Activated CD8-positive, alpha-beta memory T cell treated with anti-CD3 and anti-CD28 coated beads, Interleukin-2, amount 50 U/mL, for 4 hours (primary cell): ENCODE data around the gene MEGF10.

Experiments used
- DNase-seq: peaks from one replicate; pipeline ENCODE4 v3.0.0-alpha.2; 2020

The MEGF10 gene

DNA sequence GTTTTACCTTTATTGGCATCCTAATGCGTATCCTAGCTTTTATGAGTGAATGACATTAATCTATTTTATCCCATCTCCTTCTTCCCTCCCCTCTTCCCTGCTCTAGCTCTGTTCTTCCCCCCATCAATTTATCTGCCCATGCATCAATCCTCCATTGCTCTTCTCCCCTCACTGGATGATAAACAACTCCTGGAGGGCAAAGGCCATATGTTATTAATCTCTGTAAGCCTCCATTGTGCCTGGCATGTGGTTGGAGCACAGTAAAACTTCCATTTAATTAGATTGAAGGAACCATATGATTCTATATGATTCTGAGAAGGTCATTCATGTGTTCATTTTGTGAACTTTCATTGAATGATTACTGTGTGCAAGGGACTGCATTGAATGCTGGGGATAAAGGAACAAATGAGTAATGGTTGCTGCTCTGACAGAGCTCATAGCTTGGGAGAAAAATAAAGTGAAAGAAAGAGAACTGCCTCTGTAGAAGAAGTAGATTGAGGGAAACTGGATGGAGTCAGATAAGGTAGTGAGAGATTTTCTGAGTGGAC, 85.0 kb downstream of the MEGF10 start:
- DNase-seq, result no peak

DNA sequence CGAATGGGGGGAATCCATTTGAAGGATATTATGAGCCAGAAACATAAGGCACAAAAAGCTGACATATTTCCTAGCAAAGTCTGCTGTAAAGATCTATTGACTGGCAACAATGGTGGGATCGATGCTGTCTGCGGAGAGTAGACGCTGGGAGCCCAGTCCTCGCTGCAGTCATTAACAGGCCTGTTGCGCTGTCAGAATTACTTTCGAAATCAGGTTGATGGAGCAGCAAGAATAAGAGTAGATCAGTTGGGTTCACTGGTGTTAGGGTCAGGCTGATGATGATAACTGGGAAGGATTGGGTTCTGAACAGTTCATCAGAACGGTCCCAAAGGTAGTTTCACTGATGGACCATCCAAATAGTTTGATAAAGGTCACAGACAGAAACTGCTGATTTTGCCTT, 87.1 kb downstream of the MEGF10 start:
- no peak for DNase-seq

DNA sequence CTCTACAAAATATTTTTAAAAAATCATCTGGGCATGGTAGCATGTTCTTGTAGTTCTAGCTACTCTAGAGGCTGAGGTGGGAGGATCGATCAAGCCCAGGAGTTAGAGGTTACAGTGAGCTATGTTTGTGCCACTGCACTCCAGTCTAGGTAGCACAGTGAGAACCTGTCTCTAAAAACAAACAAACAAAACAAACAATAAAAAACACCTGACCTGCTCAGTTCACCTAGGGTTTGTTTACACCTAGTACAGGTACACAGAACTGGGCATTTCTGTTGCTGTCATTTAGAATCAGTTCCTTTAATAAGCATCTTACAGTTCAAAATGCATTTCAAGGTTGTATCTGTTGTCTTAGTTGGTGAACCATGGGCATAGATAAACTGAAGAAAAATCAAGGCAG, 95.3 kb downstream of the MEGF10 start:
- no peak for DNase-seq

DNA sequence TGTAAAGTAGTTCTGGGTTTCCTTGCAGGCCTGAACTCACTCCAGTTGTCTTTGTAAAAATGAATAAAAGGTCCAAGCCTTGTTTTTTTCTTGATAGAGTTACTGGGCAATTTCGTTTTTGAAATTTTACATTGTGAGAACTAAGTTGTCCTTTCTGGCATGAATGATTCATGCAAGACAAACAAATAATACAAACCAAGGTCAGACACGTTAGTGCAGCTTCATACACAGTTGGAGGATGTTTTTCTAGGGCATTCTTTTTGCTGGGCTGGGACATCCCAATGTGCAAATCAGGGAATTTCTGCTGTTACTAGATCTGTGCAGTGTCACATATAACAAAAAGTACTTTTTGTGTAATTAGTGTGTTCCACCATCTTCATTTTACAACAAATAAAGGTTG, 96.0 kb downstream of the MEGF10 start:
- DNase-seq, result no peak

DNA sequence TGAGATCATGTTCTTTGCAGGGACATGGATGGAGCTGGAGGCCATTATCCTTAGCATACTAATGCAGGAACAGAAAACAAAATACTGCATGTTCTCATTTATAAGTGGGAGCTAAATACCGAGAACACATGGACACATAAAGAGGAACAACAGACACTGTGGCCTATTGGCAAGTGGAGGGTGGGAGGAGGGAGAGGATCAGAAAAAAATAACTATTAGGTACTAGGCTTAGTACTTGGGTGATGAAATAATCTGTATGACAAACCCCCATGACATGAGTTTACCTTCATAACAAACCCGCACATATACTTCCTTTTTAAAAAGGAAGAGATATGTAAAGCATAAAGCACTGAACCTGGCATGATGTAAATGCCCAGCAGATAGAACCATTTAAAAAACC, 99.0 kb downstream of the MEGF10 start:
- DNase-seq, result no peak

DNA sequence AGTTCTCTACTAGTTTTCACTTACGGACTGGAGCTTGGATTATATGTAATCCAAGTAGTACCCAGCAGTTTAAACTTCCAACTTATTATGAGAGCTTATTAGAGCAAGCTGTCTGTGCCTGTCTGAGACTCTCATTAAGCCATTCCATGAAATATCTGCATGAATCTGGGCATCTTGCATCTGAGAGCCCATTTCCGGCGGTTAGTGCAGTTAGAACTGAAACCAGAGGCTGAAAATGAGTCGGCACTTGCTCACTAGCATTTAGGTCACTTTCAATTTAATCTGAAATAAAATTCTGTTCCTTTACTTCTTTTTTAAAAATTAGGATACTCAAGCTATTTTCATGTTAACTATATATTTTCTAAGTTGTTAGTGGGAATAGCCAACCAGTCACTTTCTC, 102.2 kb downstream of the MEGF10 start:
- DNase-seq, result no peak

DNA sequence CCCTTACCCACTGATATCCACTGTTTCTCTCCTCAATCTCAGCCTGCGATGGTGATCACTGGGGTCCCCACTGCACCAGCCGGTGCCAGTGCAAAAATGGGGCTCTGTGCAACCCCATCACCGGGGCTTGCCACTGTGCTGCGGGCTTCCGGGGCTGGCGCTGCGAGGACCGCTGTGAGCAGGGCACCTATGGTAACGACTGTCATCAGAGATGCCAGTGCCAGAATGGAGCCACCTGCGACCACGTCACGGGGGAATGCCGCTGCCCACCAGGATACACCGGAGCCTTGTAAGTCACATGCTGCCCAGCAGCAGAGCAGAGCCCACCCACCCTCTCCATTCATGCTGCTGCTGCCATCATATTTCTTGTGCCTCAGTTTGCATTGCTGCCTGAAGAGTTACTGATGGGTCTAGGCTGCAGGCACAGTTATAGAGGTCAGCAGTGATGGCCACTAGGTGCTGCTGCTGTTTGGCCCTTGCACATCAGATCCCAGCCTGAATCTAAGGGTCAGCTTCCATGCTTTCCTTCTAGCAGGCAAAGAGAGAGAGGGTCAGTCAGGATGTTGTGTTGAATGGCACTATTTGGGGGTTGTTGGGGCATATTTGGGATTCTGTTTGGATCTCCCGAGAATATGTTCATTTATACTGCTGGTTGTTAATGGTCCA, 106.0 kb downstream of the MEGF10 start:
- no peak for DNase-seq

DNA sequence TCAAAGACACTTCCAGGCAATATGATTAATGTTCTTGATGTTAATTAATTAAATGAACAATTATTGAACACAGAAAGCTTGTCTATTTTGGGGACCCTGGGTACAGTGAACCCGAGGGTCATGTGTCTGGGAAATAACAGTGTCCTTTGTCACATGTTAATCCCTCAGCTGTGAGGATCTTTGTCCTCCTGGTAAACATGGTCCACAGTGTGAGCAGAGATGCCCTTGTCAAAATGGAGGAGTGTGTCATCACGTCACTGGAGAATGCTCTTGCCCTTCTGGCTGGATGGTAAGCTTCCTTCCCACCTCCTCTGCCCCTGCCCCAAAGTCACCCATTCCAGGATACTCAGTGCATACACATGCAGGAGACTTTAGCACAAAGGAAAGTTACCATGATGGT, 107.9 kb downstream of the MEGF10 start:
- no peak for DNase-seq

DNA sequence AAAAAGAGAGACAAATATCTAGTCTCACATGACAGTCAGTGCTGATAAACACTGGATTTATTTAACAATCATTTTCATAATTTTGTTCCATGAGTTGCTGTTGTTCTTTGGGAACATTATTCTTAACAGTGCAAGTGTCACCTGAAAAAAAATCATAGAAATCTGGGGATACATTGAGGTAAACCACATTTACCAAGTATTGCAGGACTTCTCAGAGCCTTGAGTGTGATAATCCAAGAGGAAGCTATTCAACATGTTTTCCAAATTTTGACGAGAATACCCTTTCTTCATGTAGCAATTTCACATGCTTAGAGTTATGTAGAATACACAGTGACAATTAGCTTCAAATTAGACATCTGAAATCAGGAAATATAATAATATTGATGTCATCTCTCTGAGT, 108.5 kb downstream of the MEGF10 start:
- DNase-seq, result no peak

DNA sequence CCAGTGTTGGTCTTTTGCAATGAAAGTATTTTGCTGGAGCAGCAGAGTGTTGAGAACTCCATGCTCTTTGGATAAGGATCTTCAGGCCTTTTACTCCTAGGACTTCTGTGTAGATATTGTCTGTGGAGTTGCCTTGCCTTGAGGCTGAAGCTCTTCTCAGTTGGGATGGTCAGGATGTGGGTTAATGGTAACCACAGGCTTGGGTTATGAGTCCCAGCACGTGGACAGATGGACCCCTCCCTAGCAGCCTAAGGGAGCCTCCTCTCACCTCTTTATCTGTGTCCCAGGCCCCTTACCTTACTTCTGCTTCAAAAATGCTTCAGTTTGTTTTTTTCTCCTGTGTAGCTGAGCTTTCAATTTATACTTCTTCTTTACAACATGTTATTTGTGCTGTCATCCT, 109.9 kb downstream of the MEGF10 start:
- no peak for DNase-seq

DNA sequence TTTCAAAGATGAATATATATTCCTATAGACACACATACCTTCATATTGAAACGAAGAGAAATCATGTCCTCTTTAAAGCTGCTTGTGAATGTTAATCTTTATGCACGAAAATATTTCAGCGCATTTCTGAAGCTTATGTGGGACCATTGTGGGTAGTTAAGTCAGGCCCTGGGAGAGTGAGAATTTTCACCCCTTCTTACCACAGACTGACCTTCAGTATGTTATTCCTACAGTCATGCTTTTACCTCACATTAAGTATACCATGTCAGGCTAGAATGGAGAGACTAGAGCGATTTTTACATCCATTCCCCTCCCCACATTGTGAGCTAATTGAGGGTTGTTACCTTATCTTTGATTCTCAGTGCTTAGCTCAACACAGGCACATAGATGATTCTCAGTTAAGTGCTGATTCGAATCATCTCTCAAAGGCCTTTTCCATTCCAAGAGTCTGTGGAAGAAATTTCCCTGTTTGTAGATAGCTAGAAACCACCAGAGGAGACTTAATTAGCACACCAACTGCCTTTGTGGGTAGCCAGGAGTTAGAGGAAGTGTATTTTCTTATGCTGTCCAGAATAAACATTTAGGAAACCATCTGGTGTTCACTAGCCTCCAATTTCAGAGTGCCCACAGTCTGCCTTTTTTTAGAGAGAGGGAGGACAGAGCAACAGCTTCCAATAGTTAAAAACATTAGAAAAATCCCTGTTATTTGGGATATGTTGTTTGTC, 110.5 kb downstream of the MEGF10 start:
- DNase-seq, result no peak

DNA sequence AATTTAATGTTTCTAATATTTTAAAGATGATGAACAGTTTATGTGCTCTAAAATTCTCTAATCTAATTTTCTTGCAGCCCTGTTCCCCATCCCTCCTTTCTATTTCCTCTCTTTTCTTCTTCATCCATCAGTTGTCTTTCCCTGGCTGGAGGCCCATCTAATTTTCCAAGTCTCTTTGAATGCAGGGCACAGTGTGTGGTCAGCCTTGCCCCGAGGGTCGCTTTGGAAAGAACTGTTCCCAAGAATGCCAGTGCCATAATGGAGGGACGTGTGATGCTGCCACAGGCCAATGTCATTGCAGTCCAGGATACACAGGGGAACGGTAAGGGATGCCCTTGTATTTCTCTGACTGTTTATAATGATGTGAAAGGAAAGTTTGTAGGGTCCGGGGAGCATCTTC, 111.8 kb downstream of the MEGF10 start:
- no peak for DNase-seq

DNA sequence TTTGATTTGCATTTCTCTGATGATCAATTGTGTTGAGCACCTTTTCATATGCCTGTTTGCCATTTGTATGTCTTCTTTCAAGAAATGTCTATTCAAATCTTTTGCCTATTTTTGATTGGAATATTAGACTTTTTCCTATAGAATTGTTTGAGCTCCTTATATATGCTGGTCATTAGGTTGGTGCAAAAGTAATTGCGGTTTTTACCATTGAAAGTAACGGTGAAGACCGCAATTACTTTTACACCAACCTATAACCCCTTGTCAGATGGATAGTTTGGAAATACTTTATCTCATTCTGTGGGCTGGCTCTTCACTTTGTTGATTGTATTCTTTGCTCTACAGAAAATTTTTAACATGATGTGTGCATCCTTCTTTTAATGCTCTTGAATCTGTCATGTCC, 113.6 kb downstream of the MEGF10 start:
- DNase-seq, result no peak

DNA sequence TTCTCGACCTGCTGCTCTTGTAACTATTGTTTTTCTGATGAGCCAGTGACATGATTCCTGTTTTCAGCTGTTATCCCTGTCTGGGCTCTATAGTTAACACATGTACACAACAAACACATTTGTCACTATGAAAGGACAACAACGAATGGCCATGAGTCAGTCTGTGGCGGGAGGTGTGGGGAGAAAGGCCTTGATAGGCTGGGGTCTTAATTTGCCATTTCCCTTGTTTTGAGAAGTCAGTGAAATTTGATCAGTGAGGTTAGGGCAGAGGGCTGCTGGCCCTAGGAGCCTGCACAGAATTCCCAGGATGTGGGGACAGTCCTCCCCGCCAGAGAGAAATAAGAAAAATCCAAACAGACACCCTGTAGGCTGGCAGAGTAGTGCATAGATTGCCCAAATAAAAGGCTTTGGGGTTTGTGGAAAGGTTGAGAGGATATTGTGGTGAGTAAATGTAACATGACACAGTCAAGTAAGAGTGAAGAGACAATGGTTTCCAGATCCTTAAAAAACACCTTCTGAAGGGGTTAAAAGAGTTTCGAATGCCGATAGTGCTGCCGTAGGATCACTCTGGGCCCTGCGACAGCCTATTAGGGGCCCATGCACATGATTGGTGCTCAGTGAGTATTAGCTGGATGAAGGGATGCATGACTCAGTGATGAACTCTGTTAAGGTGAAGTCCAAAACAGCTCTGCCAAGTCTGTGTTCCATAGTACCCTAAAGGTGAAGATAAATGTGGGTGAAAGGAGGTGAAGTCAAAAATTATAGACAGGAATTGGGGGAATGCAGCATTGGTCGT, 115.9 kb downstream of the MEGF10 start:
- no peak for DNase-seq

DNA sequence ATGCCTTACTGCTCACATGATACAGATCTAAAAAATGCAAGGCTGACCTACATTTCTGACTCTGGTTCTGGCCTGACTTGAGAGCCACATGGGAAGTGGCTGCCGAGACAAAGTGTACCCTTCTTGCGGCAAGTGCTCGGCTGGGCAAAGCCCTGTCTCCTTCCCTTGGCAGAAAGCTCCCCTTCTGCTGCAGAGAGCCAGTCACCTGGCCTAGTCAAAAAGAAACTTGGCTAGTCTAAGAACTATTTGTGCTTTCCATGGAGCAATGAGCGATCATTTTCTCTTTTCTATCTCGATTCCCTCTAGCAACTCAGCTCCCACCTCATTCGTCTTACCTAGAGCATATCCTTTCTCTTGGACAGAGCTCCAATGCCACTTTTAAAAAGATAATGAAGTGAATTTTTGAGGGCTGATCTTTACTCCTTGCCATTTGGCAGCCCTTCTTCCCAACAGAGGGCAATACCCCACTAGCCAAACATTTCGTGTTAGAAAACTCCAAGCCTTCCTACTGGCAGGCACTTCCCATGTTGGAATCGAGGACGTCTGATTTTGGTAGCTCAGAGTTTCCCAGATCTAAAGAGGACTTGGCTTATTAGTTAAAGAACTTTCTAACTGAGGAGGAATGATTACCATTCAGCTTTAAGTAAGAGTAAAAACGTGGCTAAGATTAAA, 118.8 kb downstream of the MEGF10 start:
- no peak for DNase-seq

DNA sequence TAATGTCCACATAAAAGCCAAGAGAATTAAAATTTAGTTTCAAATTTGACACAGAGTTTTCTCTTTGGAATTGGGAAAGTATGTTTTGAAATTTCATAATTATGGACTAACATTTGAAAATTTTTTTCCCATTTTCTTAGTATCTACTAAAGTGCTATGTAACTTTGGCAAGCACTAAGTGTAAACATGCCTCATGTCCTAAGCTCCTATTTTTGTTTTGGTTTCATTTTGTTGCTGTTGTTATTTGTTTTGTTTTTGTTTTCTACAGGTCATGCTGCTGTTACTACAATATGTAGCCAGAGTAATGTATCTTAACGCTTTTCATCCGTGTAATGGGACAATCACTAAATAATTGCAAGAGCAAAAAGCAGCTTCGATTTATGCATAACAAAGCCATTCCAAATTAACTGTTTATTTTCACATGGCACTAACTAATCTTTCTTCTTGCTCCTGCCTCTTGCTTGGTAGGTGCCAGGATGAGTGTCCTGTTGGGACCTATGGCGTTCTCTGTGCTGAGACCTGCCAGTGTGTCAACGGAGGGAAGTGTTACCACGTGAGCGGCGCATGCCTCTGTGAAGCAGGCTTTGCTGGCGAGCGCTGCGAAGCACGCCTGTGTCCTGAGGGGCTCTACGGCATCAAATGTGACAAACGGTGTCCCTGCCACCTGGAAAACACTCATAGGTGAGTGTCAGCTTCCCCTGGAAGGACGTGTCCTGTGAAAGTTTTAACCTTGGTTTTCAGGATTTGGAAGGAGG, 119.5 kb downstream of the MEGF10 start:
- DNase-seq, result no peak

DNA sequence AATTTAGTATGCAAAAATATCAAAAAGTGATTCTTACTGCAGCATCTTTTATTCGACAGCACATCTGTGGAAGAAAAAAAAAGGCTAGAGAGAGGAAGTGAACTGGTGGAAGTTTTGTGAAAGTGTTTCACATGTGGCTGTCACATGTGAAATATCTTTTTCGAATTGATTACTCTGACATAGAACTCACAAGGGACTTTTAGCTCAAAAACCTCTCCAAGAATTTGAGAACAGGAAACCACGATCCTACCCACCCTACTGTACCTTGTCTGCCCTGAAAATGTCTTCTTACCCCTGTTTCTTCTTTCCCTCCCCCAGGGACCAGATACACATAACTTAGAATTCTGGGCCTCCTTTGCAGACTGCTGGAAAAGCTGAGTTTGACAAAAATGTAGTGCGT, 120.4 kb downstream of the MEGF10 start:
- DNase-seq, result no peak

DNA sequence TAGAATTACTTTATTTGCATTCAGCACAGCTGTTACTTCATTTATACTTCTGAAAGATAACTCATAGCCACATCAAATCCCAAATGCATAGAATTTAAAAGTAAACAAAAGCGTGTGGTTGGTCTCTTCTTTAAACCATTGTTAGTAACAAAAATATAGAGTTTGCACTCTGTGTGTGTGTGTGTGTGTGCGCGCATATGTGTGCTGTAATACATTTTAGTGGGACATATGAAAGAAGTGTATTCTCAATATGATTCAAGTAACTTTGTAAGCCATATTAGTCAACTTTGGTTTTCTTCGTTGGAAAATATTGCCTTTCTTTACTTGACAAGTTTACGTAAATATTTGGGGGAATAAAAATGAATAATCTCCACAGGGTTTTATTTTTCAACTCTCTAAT, 120.8 kb downstream of the MEGF10 start:
- no peak for DNase-seq

DNA sequence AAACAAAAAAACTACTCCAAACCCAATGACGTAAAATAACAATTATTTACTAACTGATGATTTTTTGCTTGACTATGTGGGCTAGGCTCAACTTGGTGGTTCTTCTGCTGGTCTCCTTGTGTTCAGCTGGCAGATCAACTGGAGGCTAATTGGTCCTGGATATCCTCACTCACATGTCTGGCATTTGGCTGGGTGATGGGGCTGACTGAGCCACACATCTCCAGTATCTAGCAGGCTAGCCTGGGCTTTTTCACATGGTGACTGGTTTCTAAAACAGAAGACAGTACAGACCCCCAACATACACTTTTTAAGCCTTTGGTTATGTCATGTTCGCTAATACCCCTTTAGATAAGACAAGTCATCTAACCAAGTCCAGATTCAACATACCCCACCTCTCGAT, 122.1 kb downstream of the MEGF10 start:
- no peak for DNase-seq

DNA sequence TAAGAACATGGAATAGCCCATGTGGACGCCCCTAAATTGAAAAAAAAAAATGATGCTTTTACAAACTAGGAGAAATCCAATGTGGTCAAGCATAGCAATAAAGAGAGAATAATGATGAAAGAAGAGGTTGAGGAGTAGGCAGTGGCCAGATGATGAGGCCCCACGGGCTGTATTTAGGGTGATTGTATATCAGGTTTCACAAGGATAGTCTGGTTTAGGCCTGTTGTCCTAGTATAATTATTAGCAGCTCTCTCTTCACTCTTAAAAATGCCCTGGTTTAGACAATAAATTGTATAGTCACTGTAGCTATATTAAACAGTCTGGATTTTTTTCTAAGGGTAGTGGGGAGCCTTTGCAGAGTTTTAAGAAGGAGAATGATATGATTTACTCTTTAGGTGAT, 124.4 kb downstream of the MEGF10 start:
- DNase-seq, result no peak

DNA sequence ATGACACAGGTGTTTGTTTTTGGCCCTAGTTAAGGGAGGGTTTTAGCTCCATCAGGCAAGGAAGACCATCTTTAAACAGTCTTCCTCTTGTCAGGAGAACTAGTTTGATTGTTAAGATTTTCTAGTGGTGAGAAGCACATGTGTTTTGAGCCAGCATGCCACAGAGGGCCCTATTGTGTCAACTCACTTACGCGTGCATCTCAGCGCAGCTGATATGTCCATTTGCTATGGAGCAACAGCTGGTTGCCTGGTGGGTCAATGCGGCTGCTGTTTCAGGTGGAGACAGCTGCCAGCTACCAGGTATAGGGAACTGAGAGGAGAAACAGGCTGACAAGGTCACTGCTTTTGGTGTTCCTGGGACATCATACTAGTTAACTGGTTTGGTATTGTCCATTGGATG, 126.3 kb downstream of the MEGF10 start:
- no peak for DNase-seq

DNA sequence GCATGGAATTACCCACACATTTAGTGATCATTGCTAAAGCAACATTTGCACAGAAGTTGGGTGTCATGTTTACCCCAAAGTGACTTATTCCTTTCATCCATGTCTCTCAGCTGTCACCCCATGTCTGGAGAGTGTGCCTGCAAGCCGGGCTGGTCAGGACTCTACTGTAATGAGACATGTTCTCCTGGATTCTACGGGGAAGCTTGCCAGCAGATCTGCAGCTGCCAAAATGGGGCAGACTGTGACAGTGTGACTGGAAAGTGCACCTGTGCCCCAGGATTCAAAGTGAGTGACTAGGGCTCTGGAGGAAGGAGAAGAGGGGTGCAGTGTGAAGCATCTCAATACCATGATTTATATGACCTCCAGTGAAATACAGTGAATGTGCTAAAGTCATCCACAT, 126.9 kb downstream of the MEGF10 start:
- no peak for DNase-seq

DNA sequence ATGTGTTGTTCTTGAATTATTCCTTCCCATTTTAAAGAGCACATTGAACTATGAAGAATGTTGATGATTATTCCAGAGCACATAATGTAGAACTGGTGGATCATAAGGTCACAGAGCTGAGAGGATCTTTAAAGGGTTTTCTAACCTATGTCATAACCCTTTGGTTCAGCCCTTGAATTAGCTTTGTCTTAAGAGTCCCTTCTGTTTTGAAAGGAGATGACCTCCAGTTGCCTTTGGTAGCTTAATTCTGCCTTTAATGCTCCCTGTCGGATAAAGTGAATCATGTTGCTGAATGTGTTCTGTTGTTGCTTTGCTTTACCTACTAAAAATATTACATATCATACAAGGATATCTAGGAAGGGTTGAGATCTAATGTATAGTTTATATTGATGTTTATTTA, 127.8 kb downstream of the MEGF10 start:
- DNase-seq, result no peak
